Stimulated activated CD4-positive, alpha-beta T cell treated with anti-CD3 and anti-CD28 coated beads, Interleukin-2, amount 100 ng/mL, for 4 hours (primary cell): ENCODE results near the gene ABCE1.
"Not testable (repeated sequence)": the region's sequence is repeated elsewhere in the genome, so short reads cannot be mapped to it uniquely, and the experiment has no call there.

ENCODE experiments used
- DNase-seq: peaks from one replicate; pipeline ENCODE4 v3.0.0-alpha.2; 2020; ENCODE audit warnings: low read depth

Gene ABCE1

DNA sequence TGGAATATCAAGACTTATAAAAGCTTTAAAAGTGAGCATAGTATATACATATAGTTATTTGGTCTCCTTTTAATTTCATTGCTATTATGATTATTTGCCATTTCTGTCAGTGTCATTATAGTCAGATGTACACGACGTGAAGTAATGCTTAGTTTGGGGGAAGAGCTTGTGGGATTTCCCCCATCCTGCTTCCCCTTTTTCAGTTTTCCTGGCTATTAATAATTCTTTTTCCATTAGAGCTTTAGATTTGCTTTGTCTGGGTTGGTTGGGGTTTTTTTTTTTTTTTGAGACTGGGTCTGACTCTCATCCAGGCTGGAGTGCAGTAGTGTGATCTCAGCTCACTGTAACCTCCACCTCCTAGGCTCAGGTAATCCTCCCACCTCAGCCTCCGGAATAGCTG, 5.4 kb downstream of the ABCE1 start:
- no peak for DNase-seq

GRCh38 chr4:145107126-145107525, 9.0 kb downstream of the ABCE1 start:
- DNase-seq = no peak

DNA sequence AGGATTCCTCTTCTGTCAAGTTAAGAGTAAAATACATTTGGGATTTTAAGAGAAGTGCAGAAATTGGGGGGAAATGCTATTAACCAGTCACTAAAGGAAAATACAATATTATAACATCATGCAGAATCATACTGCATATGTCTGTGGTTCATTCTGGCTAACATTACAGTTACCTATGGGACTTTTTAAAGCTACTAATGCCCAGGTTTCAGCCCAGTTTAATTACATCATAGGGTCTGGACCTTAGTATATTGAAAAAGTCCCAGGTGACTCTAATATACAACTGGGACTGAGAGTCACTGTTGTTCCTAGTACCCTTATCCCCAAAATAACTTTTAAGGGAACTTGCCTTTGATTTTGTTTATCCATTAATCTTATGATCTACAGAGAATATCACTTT, 10.0 kb downstream of the ABCE1 start:
- no peak for DNase-seq

- no peak for DNase-seq
These were observed 27.3 kb downstream of the ABCE1 start for GRCh38 chr4:145125396-145125795.

GRCh38 chr4:145130130-145130529, 32.0 kb downstream of the ABCE1 start:
- no peak for DNase-seq

GRCh38 chr4:145130788-145131399, 32.8 kb downstream of the ABCE1 start:
- no peak for DNase-seq

GRCh38 chr4:145131848-145132247, 33.7 kb downstream of the ABCE1 start:
- no peak for DNase-seq

GRCh38 chr4:145132511-145133098, 34.5 kb downstream of the ABCE1 start:
- DNase-seq = no peak

- DNase-seq = not testable (repeated sequence)
These were observed 38.1 kb downstream of the ABCE1 start for GRCh38 chr4:145136219-145136618.

- no peak for DNase-seq
These were observed 50.9 kb downstream of the ABCE1 start for GRCh38 chr4:145148980-145149379.

GRCh38 chr4:145153181-145153903, 55.2 kb downstream of the ABCE1 start:
- no peak for DNase-seq

GRCh38 chr4:145153904-145154298, 55.8 kb downstream of the ABCE1 start:
- no peak for DNase-seq

DNA sequence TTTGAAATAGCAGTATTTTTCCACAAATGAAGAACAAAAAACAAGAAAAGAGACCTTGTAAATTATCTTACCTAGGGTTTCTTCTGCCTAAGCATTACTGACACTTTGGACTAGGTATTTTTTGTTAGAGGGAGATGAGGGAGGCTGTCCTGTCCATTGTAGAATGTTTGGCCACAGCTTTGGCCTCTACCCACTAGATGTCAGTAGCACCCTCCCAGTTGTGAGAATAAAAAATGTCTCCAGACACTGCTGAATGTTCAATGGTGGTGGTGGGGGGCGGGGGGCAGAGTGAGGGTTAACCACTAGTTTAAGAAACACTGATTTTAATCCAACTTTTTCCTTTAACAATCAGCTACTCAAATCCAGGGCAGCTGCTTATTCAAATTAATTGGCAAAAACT, 56.5 kb downstream of the ABCE1 start:
- DNase-seq = no peak

DNA sequence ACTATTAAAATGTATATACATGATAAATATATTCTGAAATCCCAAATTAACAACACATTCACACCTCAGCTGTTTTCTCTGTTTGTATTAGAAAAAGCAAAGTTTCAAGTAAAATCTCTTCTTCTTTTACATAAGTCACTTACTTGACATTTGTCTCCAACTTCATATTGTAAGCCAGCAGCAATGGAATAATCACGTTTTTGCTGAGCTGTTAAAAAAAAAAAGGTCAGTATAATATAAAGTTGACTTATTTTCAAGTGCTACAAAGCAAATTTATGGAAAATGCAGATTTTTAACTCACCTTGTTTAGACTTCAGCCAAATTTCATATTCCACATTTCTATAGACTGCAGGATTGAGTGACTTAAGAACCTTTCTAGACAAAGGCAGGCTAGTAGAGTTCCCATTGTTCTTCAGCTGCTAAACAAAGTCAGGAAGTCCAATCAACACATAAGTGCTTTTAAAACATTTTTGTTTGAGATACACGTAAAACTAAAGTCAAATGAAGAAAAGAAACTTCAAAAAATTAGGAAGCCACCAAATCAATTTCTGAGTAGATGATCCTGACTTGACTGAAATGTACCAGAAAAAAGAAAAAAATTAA, 57.3 kb downstream of the ABCE1 start:
- no peak for DNase-seq

DNA sequence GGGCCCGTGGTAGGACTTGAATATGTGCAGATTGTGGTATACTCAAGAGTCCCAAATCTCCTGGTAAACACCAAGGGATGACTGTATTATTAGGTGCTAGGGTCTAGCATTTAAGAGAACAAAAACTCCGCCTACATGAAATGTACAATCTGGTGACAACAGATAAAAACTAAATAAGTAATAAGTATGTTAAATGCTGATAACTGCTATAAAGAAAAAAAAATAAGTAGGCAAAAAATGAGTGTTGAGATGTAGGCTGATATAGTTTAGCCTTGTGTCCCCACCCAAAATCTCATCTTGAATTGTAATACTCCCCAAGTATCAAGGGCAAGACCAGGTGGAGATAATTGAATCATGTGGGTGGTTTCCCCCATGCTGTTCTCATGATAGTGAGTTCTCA, 58.9 kb downstream of the ABCE1 start:
- DNase-seq = no peak

DNA sequence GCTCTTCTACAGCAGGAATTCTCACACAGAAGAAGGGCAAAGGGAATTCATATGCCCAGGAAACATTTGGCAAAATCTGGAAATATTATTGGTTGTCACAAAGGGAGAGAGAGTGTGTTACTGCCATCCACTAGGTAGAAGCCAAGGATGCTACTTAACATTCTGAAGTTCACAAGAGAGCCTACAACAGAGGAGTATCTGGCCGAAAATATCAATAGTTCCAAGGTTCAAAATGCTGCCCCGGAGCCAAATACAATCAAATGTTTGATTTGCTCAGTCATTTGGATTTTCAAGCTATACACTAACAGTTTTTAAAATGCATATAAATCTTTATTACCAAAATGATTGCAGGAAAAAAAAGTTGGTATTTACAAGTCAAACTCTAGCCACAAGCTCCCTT, 63.4 kb downstream of the ABCE1 start:
- DNase-seq = no peak

GRCh38 chr4:145167887-145168286, 69.8 kb downstream of the ABCE1 start:
- DNase-seq = no peak

DNA sequence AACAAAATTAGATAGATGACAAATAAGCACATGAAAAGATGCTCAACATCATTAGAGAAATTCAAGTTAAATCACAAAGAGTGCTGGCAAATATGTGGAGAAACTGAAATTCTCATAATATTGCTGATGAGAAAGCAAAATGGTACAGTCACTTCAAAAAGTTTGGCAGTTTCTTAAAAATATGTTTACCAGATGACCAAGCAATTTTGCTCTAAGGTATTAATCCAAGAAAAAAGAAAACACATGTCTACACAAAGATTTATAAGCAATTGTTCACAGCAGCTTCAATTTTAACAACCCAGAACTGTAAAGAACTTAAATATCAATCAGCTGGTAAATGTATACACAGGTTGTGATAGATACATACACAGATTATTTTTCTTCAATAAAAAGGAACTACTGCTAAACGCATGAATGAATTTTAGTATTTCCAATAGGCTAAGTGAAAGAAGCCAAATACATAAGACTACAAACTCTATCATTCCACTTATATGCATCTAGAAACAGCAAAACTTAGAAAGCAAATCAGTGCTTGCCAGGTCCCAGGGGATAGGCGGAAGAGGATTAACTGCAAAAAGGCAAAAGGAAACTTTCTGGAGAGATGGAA, 70.6 kb downstream of the ABCE1 start:
- DNase-seq = no peak

DNA sequence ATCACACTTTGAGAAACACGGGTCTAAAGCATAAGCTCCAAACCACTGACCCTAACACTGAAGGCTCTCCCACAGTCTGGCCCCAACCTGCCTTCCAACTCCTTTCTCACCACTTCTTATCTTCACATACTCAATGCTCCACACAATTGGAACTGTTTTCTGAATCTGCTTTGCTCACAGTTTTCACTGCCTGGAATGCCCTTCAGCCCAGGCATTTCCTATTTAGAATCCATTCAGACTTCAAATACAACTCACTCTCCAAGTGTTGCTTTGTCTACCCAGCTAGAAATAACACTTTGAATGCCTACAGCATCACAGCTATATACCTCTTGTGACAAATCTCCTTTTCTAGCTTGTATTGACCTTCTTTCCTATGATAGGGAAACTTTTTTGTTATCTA, 72.1 kb downstream of the ABCE1 start:
- no peak for DNase-seq

- DNase-seq = no peak
These were observed 73.8 kb downstream of the ABCE1 start for GRCh38 chr4:145171911-145172310.

- no peak for DNase-seq
These were observed 78.7 kb downstream of the ABCE1 start for GRCh38 chr4:145176641-145177432.

DNA sequence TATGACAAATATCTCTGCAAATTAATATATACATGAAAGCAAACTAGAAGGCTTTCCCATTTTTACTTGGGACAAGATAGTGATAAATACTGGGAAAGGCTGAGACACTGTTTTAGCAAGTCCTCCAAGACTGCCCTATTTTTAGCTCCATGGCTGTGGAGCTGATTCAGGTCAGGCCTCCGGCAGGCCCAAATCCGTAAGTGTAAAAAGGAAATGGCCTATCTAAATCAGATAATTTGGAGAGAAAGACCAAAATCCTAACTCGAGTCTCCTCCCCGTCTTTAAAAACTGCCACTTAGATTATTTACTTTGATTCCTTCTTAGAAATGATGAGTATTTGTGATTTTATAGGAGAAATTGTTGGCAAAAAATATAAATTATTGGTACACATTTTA, 79.4 kb downstream of the ABCE1 start:
- DNase-seq = no peak
